ENCODE results near the gene SLC30A4.
"Not testable (repeated sequence)": the region's sequence is repeated elsewhere in the genome, so short reads cannot be mapped to it uniquely, and the experiment has no call there.

SLC30A4 gene

GRCh38 chr15:45522328-45523165 is at the start of gene SLC30A4:
TSS of gene SLC30A4 (minus strand) at chr15:45522755. CDS start at chr15:45522354, 401 bp downstream.
- peak; percentile 54 for DNase-seq

- no peak for DNase-seq
These were observed 33.5 kb upstream of the SLC30A4 start for GRCh38 chr15:45555934-45556608.

- DNase-seq = peak; percentile 27
These were observed 29.1 kb upstream of the SLC30A4 start for GRCh38 chr15:45551676-45552075.

- DNase-seq = peak; percentile 53
These were observed 27.9 kb upstream of the SLC30A4 start for GRCh38 chr15:45550436-45550835.

- peak; percentile 74 for DNase-seq
These were observed 27.1 kb upstream of the SLC30A4 start for GRCh38 chr15:45549541-45550220.

GRCh38 chr15:45548753-45549520 is 26.4 kb upstream of the SLC30A4 start:
- DNase-seq = no peak

- DNase-seq = no peak
These were observed 24.2 kb upstream of the SLC30A4 start for GRCh38 chr15:45546789-45547188.

- no peak for DNase-seq
These were observed 21.9 kb upstream of the SLC30A4 start for GRCh38 chr15:45544266-45545023.

- no peak for DNase-seq
These were observed 20.5 kb upstream of the SLC30A4 start for GRCh38 chr15:45543051-45543450.

- no peak for DNase-seq
These were observed 18.0 kb upstream of the SLC30A4 start for GRCh38 chr15:45540531-45540930.

- no peak for DNase-seq
These were observed 17.1 kb upstream of the SLC30A4 start for GRCh38 chr15:45539680-45540079.

- DNase-seq = no peak
These were observed 14.4 kb upstream of the SLC30A4 start for GRCh38 chr15:45536934-45537333.

- DNase-seq = no peak
These were observed 13.0 kb upstream of the SLC30A4 start for GRCh38 chr15:45535486-45536042.

GRCh38 chr15:45534821-45535220 is 12.3 kb upstream of the SLC30A4 start:
- no peak for DNase-seq

GRCh38 chr15:45532892-45533291 is 10.3 kb upstream of the SLC30A4 start:
- peak; percentile 35 for DNase-seq

GRCh38 chr15:45529613-45530012 is 7.1 kb upstream of the SLC30A4 start:
- DNase-seq = no peak

GRCh38 chr15:45527086-45527485 is 4.5 kb upstream of the SLC30A4 start:
- no peak for DNase-seq

GRCh38 chr15:45523166-45523460 is 558 bp upstream of the SLC30A4 start:
- no peak for DNase-seq

- DNase-seq = no peak
These were observed 793 bp downstream of the SLC30A4 start for GRCh38 chr15:45521596-45522327.

- no peak for DNase-seq
These were observed 11.7 kb downstream of the SLC30A4 start for GRCh38 chr15:45510758-45511280.

- not testable (repeated sequence) for DNase-seq
These were observed 15.4 kb downstream of the SLC30A4 start for GRCh38 chr15:45507143-45507542.
